ENCODE results near the gene CMSS1. TPM values are rescaled to one million over a fixed set of nuclear protein-coding genes. Genes with fewer than 3 reads are reported as not detected.

CMSS1 gene
- total RNA-seq, 4 donors from 2014 or later, result 1.8 to 41.2 (median 17.0) TPM

DNA sequence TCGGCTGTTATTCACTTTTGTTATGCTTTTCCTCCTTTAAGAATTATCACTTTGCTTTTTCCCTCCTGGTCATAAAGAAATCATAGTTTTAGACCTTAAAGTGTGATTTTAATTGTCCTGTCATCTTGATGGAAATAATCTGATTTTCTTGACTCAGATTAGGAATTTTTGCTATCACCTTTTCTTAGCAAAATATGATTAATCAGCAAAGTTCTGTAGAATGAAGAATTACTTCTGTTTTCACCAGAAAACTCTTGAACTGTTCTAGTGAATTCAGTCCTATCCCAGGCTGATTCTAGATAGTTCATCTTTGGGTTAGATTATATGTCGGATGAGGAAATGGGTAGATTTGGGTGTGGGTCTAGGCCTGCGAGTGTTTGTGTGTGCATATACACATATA lies 12.2 kb downstream of the CMSS1 start:
- no peak overlapping the region for H3K4me3 ChIP-seq
- no peaks in the 10 kb centered on the region for H3K27me3 ChIP-seq
- intact Hi-C loops (cut with DNase I; ENCODE audit: low total_unique reads), result loop anchor here (10.0 kb wide), 1 partner anchor 425 kb away; no protein-coding TSS in a partner anchor
- H3K9me3 ChIP-seq, result no peaks in the 10 kb centered on the region
- H3K4me1 ChIP-seq, result no peaks in the 10 kb centered on the region
- no peak overlapping the region for H3K27ac ChIP-seq
- DNase-seq, result no peak
- no peak for TF ChIP-seq POLR2A (IDR thresholded peaks at IDR 0.05)
- no peak for TF ChIP-seq CTCF (IDR thresholded peaks at IDR 0.05)
- no peaks in the 10 kb centered on the region for H3K36me3 ChIP-seq

- Histone ChIP-seq H3K4me1 (no peaks in the 10 kb centered on the region), H3K9me3 (no peaks in the 10 kb centered on the region), H3K27me3 (no peaks in the 10 kb centered on the region), H3K36me3 (no peaks in the 10 kb centered on the region), H3K4me3 (no peak overlapping the region), H3K27ac (peak overlapping the region; percentile 18 to 31)
- intact Hi-C loops (cut with DNase I; ENCODE audit: low total_unique reads), result loop anchor here (10.0 kb wide), 1 partner anchor 421 kb away; no protein-coding TSS in a partner anchor
- no peak for TF ChIP-seq POLR2A (IDR thresholded peaks at IDR 0.05)
- no peak for TF ChIP-seq CTCF (IDR thresholded peaks at IDR 0.05)
- no peak for DNase-seq
Observed at GRCh38 chr3:99833617-99834205, 16.0 kb downstream of the CMSS1 start.

DNA sequence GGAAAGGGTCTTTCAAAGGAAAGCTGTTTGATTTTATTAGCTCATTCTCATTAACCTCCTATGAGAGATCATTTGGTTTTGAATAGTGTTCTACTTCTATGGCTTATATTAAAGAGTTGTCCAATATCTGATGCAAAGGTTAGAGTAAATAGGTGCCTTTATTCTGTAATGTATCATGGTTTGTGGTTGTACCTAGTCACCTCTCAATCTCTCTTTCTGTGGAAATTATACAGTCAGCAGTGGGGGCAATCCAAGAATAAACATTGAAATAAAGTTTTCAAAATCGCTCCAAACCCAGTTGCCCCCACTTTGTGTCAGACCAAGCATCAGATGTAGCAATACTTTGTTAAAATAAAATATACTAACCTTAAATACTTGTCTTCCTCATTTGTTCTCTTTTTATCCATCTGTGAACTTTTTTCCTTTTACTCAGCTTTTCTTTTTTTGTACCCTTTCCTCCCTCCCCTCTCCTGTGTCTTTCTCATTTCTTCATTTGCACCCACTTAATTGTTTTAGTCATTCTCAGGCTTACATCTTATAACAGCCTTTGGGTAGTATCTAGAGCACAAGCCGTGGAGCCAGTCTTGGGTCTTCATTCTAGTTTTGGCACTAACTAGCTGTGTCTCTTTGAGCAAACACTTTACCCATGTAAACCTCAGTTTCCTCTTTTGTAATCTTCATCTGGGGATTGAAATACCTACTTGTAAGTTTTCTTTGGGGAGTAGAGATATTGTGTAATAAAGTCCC lies 16.7 kb downstream of the CMSS1 start:
- no peak overlapping the region for H3K4me3 ChIP-seq
- intact Hi-C loops (cut with DNase I; ENCODE audit: low total_unique reads), result loop anchor here (10.0 kb wide), 1 partner anchor 420 kb away; no protein-coding TSS in a partner anchor
- TF ChIP-seq POLR2A (IDR thresholded peaks at IDR 0.05) (no peak), CTCF (IDR thresholded peaks at IDR 0.05) (no peak)
- H3K27ac ChIP-seq, result peak overlapping the region in 1 of 2 donors; percentile 18
- H3K9me3 ChIP-seq, result no peaks in the 10 kb centered on the region
- H3K36me3 ChIP-seq, result no peaks in the 10 kb centered on the region
- no peaks in the 10 kb centered on the region for H3K27me3 ChIP-seq
- no peak for DNase-seq
- no peaks in the 10 kb centered on the region for H3K4me1 ChIP-seq

DNA sequence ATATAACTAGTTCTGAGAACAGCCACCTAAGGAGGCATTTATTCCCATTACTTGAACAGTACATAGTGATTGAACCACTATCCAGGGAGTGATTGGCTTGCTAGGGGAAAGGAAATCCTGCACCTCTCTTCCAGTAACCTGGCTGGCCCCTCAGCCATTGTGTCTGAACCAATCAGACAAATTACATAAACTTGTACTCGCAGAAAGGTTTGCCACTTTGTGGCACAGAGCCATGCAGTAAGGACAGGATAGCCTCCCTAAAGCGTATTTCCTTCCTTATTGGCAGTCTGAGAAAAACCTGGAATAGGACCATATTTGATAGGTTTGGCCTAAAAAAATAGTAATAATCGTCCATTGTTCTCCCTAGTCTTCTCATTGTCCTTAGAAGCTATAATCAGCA lies 19.0 kb downstream of the CMSS1 start:
- H3K4me1 ChIP-seq, result no peaks in the 10 kb centered on the region
- H3K27me3 ChIP-seq, result no peaks in the 10 kb centered on the region
- intact Hi-C loops (cut with DNase I; ENCODE audit: low total_unique reads), result loop anchor here (10.0 kb wide), 1 partner anchor 418 kb away; no protein-coding TSS in a partner anchor
- TF ChIP-seq CTCF (IDR thresholded peaks at IDR 0.05) (no peak), POLR2A (IDR thresholded peaks at IDR 0.05) (no peak)
- no peaks in the 10 kb centered on the region for H3K9me3 ChIP-seq
- DNase-seq, result no peak
- no peaks in the 10 kb centered on the region for H3K36me3 ChIP-seq
- H3K4me3 ChIP-seq, result no peak overlapping the region
- no peak overlapping the region for H3K27ac ChIP-seq

DNA sequence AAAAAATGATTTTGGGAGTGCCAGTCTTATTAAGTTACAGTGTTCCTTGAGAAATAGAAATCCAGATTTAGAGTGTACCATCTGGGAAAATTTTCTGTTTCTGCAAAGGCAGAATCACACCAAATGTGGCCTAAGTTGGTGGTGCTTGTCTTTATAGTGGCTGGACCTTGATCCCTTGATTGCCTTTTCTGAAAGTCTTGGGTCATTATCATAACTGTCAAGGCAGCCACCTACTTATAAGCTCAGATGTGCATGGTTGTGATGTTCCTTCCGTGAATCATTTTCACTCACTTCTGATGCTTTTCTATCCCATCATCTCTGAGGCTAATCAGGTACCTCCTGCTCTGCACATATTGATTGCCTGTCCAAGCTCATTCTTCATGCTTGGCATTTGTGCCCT lies 20.1 kb downstream of the CMSS1 start:
- Histone ChIP-seq H3K36me3 (no peaks in the 10 kb centered on the region), H3K4me3 (no peak overlapping the region)
- no peak for TF ChIP-seq CTCF (IDR thresholded peaks at IDR 0.05)
- TF ChIP-seq POLR2A (IDR thresholded peaks at IDR 0.05), result no peak

More for the DNA sequence above, 20.1 kb downstream of the CMSS1 start:
- H3K27ac ChIP-seq, result no peak overlapping the region
- no peaks in the 10 kb centered on the region for H3K9me3 ChIP-seq
- intact Hi-C loops (cut with DNase I; ENCODE audit: low total_unique reads), result loop anchor here (10.0 kb wide), 1 partner anchor 417 kb away; no protein-coding TSS in a partner anchor
- no peak for DNase-seq
- no peaks in the 10 kb centered on the region for H3K4me1 ChIP-seq
- H3K27me3 ChIP-seq, result no peaks in the 10 kb centered on the region

Measured in uterus (tissue), 4 donors.